HG02571 (cell line): ENCODE results near the gene IL1RAPL1.

Experiments
- ATAC-seq: cut with Tn5 transposase; IDR thresholded peaks from one replicate; pipeline ENCODE4 v1.9.1; 2021; ENCODE audit warnings: mild to moderate bottlenecking, moderate library complexity; ENCODE audit not compliant: unreplicated experiment

IL1RAPL1 gene

DNA sequence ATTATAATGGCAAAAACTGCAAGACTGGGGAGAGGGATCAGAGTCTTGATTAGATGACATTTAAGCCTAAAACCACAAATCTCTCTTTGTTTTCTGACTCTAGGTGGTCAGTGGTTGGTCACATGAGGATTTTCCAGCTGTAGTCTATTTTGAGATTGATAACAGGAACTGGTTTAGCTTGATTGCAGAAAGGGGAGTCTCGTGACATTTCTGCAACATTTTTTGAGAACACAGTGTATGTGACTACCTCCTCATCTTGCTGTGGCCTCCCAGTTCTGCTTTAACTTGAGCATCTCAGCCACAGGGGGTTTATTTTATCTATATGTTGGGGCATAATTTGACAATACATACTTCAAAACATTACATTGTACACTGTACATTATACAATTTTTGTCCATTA is 901.7 kb downstream of the IL1RAPL1 start:
- ATAC-seq, result peak; percentile 42

GRCh38 chrX:29490606-29491005 is 903.4 kb downstream of the IL1RAPL1 start:
- ATAC-seq, result no peak

DNA sequence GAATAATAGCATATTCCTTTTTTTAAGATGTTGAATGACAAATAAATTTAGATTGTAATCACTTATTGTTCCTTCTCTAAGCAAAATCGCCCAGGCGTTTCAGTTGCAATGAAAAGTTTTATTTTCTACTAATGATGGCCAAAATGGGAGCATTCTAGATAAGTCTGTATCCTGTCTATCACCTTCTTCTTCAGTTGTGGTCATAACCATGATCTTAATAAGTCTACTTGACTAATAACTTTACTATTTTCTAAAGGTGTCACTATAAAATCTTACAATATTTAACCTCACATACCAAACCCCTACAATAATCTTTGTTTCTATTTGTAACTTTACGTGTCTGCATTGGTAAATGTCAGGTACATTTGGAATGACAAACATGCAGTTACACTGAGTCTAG is 904.4 kb downstream of the IL1RAPL1 start:
- no peak for ATAC-seq

- ATAC-seq, result no peak
These were observed 909.5 kb downstream of the IL1RAPL1 start for GRCh38 chrX:29496636-29497180.

DNA sequence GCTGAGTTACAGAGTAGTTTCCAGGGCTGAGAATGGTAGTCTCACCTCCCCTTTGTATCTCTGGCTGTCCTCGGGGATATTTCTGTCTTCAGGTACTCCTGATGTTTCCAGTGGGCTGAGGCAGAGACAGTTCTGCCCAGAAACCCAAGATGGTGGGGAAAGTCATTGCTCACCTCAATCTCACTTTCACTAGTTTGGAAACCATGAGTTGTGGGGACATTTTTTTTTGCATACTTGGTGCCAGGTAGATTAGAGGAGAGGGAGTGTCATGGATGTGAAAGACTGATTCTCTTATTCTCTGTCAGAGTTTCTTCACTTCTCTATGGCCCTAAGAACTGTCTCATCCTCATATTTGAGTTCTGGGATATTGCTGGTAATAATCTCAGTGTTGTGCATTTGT is 919.5 kb downstream of the IL1RAPL1 start:
- ATAC-seq, result no peak

DNA sequence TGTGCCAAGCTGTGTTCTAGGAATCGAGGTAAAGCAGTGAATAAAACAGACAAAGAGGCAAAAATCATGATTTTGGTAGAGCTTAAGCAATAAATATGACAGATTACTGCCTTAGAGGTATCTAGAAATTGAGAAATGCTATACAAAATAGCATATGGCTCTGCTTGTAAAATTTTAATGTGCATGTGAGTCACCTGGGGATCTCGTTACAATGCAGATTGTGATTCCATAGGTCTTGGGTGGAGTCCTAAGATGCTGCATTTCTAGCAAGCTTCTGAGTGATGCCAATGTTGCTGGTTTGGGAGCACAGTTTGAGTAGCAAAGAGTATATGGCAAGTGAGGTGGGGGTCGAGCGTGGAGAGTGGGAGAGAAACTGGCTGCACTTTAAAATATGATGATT is 930.9 kb downstream of the IL1RAPL1 start:
- ATAC-seq, result no peak

DNA sequence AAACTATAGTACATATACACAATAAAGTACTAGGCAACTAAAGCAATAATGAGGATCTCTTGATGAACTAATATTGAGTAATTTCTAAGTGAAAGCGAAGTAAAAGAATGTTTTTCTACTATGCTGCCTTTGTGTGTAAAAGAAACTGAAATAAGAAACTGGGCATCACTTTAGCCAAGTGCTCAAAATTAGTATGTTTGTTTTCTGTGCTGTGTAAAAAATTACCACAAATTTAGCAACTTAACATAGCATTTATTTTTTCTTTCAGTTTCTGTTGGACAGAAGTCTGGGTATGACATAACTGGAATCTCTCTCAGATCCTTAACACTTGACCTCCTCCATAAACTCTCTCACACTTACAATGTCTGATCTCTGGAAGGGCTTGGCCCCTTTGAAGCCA is 941.0 kb downstream of the IL1RAPL1 start:
- peak; percentile 73 for ATAC-seq

- ATAC-seq, result no peak
These were observed 943.3 kb downstream of the IL1RAPL1 start for GRCh38 chrX:29530501-29530900.

DNA sequence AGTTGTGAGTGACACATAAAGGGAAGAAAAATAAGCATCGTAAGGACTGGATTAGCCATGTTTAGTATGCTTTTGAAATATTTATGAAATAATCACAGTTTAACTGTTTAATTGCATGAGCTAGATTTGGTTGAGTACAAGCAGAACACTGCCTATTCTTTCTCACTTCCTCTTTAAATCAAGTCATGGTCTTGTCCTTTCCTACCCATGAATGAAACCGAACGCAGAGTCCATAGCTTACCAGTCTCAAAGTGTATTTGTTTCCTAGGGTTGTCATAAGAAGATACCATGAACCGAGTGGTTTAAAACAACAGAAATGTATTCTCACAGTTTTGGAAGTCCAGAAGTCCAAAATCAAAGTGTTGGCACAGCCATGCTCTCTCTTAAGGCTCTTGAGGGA is 944.1 kb downstream of the IL1RAPL1 start:
- ATAC-seq, result peak; percentile 58

- no peak for ATAC-seq
These were observed 948.2 kb downstream of the IL1RAPL1 start for GRCh38 chrX:29535212-29536162.

- no peak for ATAC-seq
These were observed 953.8 kb downstream of the IL1RAPL1 start for GRCh38 chrX:29541038-29541437.

GRCh38 chrX:29542152-29542551 is 954.9 kb downstream of the IL1RAPL1 start:
- no peak for ATAC-seq

DNA sequence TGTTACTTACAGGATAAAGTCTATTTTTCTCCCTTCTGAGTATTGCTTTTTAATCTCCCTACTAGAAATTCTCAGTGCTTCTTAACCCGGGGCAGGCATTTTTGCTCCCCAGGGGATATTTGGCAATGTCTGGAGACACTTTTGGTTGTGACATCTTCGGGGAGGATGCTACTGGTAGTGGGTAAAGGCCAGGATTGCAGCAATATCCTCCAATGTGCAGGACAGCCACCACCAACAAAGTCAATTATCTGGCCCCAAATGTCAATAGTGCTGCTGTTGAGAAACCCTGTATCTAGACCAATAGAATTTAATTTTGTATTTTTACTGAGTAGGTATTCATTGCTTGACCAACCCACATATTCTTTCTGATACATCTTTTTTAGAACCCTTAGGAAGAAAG is 958.6 kb downstream of the IL1RAPL1 start:
- no peak for ATAC-seq

DNA sequence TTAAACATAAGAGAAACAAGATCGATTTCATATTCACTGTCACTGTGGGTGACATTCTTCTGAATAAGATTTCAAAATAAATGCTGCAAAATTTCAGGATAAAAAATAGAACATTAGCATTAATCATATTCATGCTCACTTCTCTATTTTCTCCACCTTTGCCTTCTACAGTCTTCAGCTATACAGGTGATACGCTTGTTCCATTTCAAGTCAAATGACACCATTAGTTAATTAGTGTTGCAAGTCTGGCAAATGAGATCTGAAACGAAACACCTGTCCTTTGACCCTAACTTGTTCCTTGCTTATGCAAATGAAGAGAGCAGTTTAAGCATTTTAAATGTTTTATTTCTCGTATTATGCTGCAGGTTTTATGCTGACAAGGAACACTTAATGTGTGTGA is 960.6 kb downstream of the IL1RAPL1 start:
- ATAC-seq, result no peak

DNA sequence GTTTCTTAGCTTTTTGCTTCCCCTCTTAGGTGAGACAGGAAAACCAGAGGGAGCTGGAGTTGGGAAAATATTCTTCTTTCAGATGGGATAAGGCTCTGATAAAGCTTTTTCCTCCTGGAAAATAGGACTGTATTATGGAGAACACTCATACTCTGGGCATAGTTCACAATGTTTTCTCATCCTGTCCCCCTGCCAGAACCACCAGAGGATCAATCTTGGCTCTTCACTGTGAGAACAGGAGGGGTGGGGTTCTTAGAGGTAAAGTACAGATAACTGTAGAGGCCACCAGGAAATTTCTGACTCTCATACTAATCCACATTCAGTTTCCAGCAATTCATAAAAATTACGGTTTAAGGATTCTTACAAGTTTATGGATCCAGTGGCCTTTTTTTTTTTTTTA is 966.3 kb downstream of the IL1RAPL1 start:
- ATAC-seq, result no peak

- ATAC-seq, result peak; percentile 98
These were observed 968.3 kb downstream of the IL1RAPL1 start for GRCh38 chrX:29555465-29556091.

GRCh38 chrX:29560065-29560464 is 972.8 kb downstream of the IL1RAPL1 start:
- ATAC-seq, result no peak

GRCh38 chrX:29561417-29561816 is 974.2 kb downstream of the IL1RAPL1 start:
- ATAC-seq, result no peak

DNA sequence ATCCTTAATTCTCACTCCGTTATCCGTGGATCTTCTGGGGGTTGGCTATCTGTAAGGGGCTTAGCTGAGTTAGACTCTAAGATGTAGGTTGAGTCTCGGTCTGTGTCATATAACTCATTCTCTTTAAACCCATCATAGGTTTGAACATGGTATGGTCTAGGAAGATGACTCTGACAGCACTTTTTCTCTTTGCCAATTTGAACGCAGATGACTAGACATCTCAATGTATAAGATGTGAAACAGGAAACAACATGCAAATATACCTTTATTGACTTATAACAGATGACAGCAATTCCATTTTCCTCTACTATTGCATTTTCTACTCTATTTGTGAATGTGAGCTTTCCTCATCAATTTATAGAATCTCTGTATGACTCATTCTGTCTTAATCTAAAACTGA is 993.3 kb downstream of the IL1RAPL1 start:
- no peak for ATAC-seq

DNA sequence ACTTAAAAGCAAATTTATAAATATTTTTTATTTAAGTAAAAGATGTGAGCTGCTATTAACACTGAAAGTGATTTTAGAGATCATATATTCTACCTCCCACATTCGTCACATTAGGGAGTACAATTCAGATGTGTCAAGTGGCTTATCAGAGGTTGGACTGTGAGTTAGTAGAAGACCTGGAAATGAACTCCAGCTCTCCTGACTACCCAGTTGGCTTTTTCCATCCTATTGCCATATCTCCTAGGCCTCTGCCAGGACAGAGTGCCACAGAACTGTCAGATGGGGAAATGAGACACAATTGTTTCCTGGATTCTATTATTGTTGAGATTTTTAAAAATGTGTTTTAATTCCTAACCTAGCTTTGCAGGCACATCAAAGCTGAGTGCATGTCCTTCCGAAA is 994.0 kb downstream of the IL1RAPL1 start:
- ATAC-seq, result no peak

GRCh38 chrX:29587107-29587506 is 999.9 kb downstream of the IL1RAPL1 start:
- ATAC-seq, result no peak

- no peak for ATAC-seq
These were observed 1003.7 kb downstream of the IL1RAPL1 start for GRCh38 chrX:29590921-29591320.
